ENCODE data around the gene DDB1. TPM values are rescaled to one million over a fixed set of nuclear protein-coding genes. Genes with fewer than 3 reads are reported as not detected.
A peak's percentile ranks its signal among the peaks of the same experiment; 100 is the strongest.

The DDB1 gene
- total and polyA plus RNA-seq, 2 of the 13 experiments (the other 11 are each of a cell fraction or from before 2014, with no cell fraction given), result 217 to 266 TPM

GRCh38 chr11:61347916-61348461 is 15.1 kb upstream of the DDB1 start (continued):
- TF ChIP-seq, protein P1, sequence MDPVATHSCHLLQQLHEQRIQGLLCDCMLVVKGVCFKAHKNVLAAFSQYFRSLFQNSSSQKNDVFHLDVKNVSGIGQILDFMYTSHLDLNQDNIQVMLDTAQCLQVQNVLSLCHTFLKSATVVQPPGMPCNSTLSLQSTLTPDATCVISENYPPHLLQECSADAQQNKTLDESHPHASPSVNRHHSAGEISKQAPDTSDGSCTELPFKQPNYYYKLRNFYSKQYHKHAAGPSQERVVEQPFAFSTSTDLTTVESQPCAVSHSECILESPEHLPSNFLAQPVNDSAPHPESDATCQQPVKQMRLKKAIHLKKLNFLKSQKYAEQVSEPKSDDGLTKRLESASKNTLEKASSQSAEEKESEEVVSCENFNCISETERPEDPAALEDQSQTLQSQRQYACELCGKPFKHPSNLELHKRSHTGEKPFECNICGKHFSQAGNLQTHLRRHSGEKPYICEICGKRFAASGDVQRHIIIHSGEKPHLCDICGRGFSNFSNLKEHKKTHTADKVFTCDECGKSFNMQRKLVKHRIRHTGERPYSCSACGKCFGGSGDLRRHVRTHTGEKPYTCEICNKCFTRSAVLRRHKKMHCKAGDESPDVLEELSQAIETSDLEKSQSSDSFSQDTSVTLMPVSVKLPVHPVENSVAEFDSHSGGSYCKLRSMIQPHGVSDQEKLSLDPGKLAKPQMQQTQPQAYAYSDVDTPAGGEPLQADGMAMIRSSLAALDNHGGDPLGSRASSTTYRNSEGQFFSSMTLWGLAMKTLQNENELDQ (CRISPR knock-in tag; IDR thresholded peaks at IDR 0.05; ENCODE audit: borderline replicate concordance), result no peak
- peak; percentile 24 for TF ChIP-seq POLR2G (IDR thresholded peaks at IDR 0.05; ENCODE audit: low read depth, low read length)
- TF ChIP-seq NFIC (IDR thresholded peaks at IDR 0.05; ENCODE audit: low read length), result no peak
- peak; percentile 80 for TF ChIP-seq RBM22 (optimal IDR thresholded peaks at IDR 0.05; ENCODE audit: low read length)
- TF ChIP-seq ZNF687 (CRISPR knock-in tag; IDR thresholded peaks at IDR 0.05), result peak; percentile 34; the same call in 1 of the 2 replicates
- TF ChIP-seq GABPA (IDR thresholded peaks at IDR 0.05; ENCODE audit: low read depth, low read length), result no peak
- TF ChIP-seq GABPA (CRISPR knock-in tag; IDR thresholded peaks at IDR 0.05; ENCODE audit: low read depth), result peak; percentile 26; the same call in 1 of the 2 replicates
- peak in 1 of 2 experiments; percentile 25; a peak in 1 of 4 replicates for TF ChIP-seq POLR2A (IDR thresholded peaks at IDR 0.05; ENCODE audit: insufficient read depth in 1 of 2, low read depth in 2 of 2, low read length in 2 of 2)
